Measurements from ENCODE around the gene C4orf17. TPM values are rescaled to one million over a fixed set of nuclear protein-coding genes. Genes with fewer than 3 reads are reported as not detected.

C4orf17 gene
- total RNA-seq, 2 experiments from 2014 or later, result not detected

GRCh38 chr4:99571883-99572282 is 61.1 kb downstream of the C4orf17 start:
- DNase-seq, result no peak
- H3K4me1 Mint-ChIP-seq (ENCODE audit: low read depth), result no peaks in the 10 kb centered on the region
- no peak for ATAC-seq
- CTCF ChIA-PET, result no interaction called here
- H3K27ac Mint-ChIP-seq, result no peak overlapping the region
- intact Hi-C loops (cut with micrococcal nuclease), result no loop called here
- POLR2A ChIA-PET, result no interaction called here
- no peaks in the 10 kb centered on the region for H3K36me3 Mint-ChIP-seq (ENCODE audit: low read depth)
- no peak for TF ChIP-seq CTCF (IDR thresholded peaks at IDR 0.05)
- H3K9me3 Mint-ChIP-seq, result no peaks in the 10 kb centered on the region
- peaks cover 30% of the 10 kb centered on the region for H3K27me3 Mint-ChIP-seq
- no peak overlapping the region for H3K4me3 Mint-ChIP-seq

- H3K4me3 Mint-ChIP-seq, result no peak overlapping the region
- peaks cover 32% of the 10 kb centered on the region for H3K27me3 Mint-ChIP-seq
- no peak for TF ChIP-seq CTCF (IDR thresholded peaks at IDR 0.05)
- no peaks in the 10 kb centered on the region for H3K9me3 Mint-ChIP-seq
- intact Hi-C loops (cut with micrococcal nuclease), result no loop called here
- H3K27ac Mint-ChIP-seq, result no peak overlapping the region
- no peak for ATAC-seq
- no peaks in the 10 kb centered on the region for H3K4me1 Mint-ChIP-seq (ENCODE audit: low read depth)
- ChIA-PET POLR2A (no interaction called here), CTCF (interaction anchor here (1.1 kb wide), 1 partner anchor 13 kb away, joined by 3 read pairs; no protein-coding TSS in a partner anchor)
- no peak for DNase-seq
- H3K36me3 Mint-ChIP-seq (ENCODE audit: low read depth), result no peaks in the 10 kb centered on the region
These were observed 61.9 kb downstream of the C4orf17 start for GRCh38 chr4:99572527-99573240.

- no peak for TF ChIP-seq CTCF (IDR thresholded peaks at IDR 0.05)
- no peak overlapping the region for H3K4me3 Mint-ChIP-seq
- H3K27me3 Mint-ChIP-seq, result peaks cover 27% of the 10 kb centered on the region
- no peaks in the 10 kb centered on the region for H3K9me3 Mint-ChIP-seq
- no peaks in the 10 kb centered on the region for H3K4me1 Mint-ChIP-seq (ENCODE audit: low read depth)
- ATAC-seq (no peak), DNase-seq (no peak)
- H3K27ac Mint-ChIP-seq, result no peak overlapping the region
- ChIA-PET POLR2A (no interaction called here), CTCF (interaction anchor here (1.1 kb wide), 1 partner anchor 12 kb away, joined by 3 read pairs; no protein-coding TSS in a partner anchor)
- intact Hi-C loops (cut with micrococcal nuclease), result no loop called here
- no peaks in the 10 kb centered on the region for H3K36me3 Mint-ChIP-seq (ENCODE audit: low read depth)
These were observed 63.0 kb downstream of the C4orf17 start for GRCh38 chr4:99573735-99574368.

- TF ChIP-seq CTCF (IDR thresholded peaks at IDR 0.05), result no peak
- CTCF ChIA-PET, result interaction anchor here (1.3 kb wide), 1 partner anchor 233 kb away, joined by 5 read pairs; no protein-coding TSS in a partner anchor
- POLR2A ChIA-PET, result no interaction called here
- DNase-seq (no peak), ATAC-seq (no peak)
- no peak within 1 kb of the TSS for H3K27ac Mint-ChIP-seq
- H3K4me1 Mint-ChIP-seq (ENCODE audit: low read depth), result no peaks in the 10 kb centered on the region
- peaks cover 27% of the 10 kb centered on the region for H3K27me3 Mint-ChIP-seq
- intact Hi-C loops (cut with micrococcal nuclease), result no loop called here
- no peak within 1 kb of the TSS for H3K4me3 Mint-ChIP-seq
- H3K9me3 Mint-ChIP-seq, result no peaks in the 10 kb centered on the region
- no peaks in the 10 kb centered on the region for H3K36me3 Mint-ChIP-seq (ENCODE audit: low read depth)
These were observed 63.9 kb downstream of the C4orf17 start, which contains the start of gene MTTP for GRCh38 chr4:99574530-99575324. Gene MTTP, plus strand, starts transcription at chr4:99574824. Its CDS starts 86 bp downstream, at chr4:99574910.
